HepG2 (cell line): ENCODE measurements around the gene C20orf96. TPM values are rescaled to one million over a fixed set of nuclear protein-coding genes. Genes with fewer than 3 reads are reported as not detected.

Source experiments
- ATF4 ChIP-seq, 2 experiments: fragments of 450-650 bp in 1 of 2; sonication (generic) in 1 of 2; formaldehyde crosslinking; IDR thresholded peaks; 2 replicates each; pipeline versions ENCODE4 v1.5.0 to v1.8.0; 2020 to 2022; ENCODE audit warnings: mild to moderate bottlenecking in 1 of 2, missing genetic modification reagents in 1 of 2
- CREBL2 ChIP-seq: sonication (generic); formaldehyde crosslinking; IDR thresholded peaks from 2 replicates; pipeline ENCODE4 v1.8.1; 2023; ENCODE audit warnings: missing genetic modification reagents, mild to moderate bottlenecking, borderline replicate concordance
- HNRNPUL1 ChIP-seq: fragments of 200-400 bp; formaldehyde crosslinking; IDR thresholded peaks from 2 replicates; pipeline ENCODE4 v1.6.1; 2017; ENCODE audit warnings: low read depth, mild to moderate bottlenecking, low read length, moderate library complexity
- HOXD1 ChIP-seq: sonication (generic); formaldehyde crosslinking; IDR thresholded peaks from 2 replicates; pipeline ENCODE4 v1.5.0; 2020; ENCODE audit warnings: missing genetic modification reagents
- MATR3 ChIP-seq: sonication (generic); formaldehyde crosslinking; IDR thresholded peaks from 2 replicates; pipeline ENCODE4 v1.4.0; 2020; ENCODE audit warnings: missing genetic modification reagents
- RAD51 ChIP-seq: fragments of 450-650 bp; IDR thresholded peaks from 2 replicates; pipeline ENCODE4 v1.6.1; 2016; ENCODE audit warnings: borderline replicate concordance
- THYN1 ChIP-seq: sonication (generic); formaldehyde crosslinking; IDR thresholded peaks from 2 replicates; pipeline ENCODE4 v1.8.1; 2023; ENCODE audit warnings: low read depth, mild to moderate bottlenecking, moderate library complexity, missing genetic modification reagents, borderline replicate concordance
- ZBTB3 ChIP-seq: sonication (generic); formaldehyde crosslinking; IDR thresholded peaks from 2 replicates; pipeline ENCODE4 v1.4.0; 2020; ENCODE audit warnings: low read depth, mild to moderate bottlenecking, moderate library complexity, missing genetic modification reagents, borderline replicate concordance
- ZBTB4 ChIP-seq: sonication (generic); formaldehyde crosslinking; IDR thresholded peaks from 2 replicates; pipeline ENCODE4 v1.4.0; 2020; ENCODE audit warnings: missing genetic modification reagents, mild to moderate bottlenecking, borderline replicate concordance
- ZFP41 ChIP-seq: sonication (generic); formaldehyde crosslinking; IDR thresholded peaks from 2 replicates; pipeline ENCODE4 v1.4.0; 2020; ENCODE audit warnings: mild to moderate bottlenecking, missing genetic modification reagents, borderline replicate concordance
- ZFP90 ChIP-seq: sonication (generic); formaldehyde crosslinking; IDR thresholded peaks from 2 replicates; pipeline ENCODE4 v1.8.0; 2022; ENCODE audit warnings: missing genetic modification reagents, mild to moderate bottlenecking, inconsistent platforms, borderline replicate concordance
- ZNF562 ChIP-seq: sonication (generic); formaldehyde crosslinking; IDR thresholded peaks from 2 replicates; pipeline ENCODE4 v1.8.0; 2022; ENCODE audit warnings: missing genetic modification reagents, borderline replicate concordance
- ZNF646 ChIP-seq: sonication (generic); formaldehyde crosslinking; IDR thresholded peaks from 2 replicates; pipeline ENCODE4 v1.9.0; 2021; ENCODE audit warnings: mild to moderate bottlenecking, missing genetic modification reagents
- ZNF674 ChIP-seq: sonication (generic); formaldehyde crosslinking; IDR thresholded peaks from 2 replicates; pipeline ENCODE4 v1.5.0; 2020; ENCODE audit warnings: low read depth, mild to moderate bottlenecking, missing genetic modification reagents
- ZNF773 ChIP-seq: sonication (generic); formaldehyde crosslinking; IDR thresholded peaks from 2 replicates; pipeline ENCODE4 v1.4.0; 2020; ENCODE audit warnings: missing genetic modification reagents, borderline replicate concordance
- polyA plus RNA-seq, 8 experiments: library from polyadenylated mRNA; depleted of rRNA in 3 of 8; stranded (reverse) in 7 of 8; unstranded in 1 of 8; fragments of >200 nt; fragmentation: Illumina TruSeq in 4 of 8; extraction: Trizol in 4 of 8; gene quantifications; 2 replicates each; pipeline versions ENCODE4 v1.2.1 to v1.2.3, GENCODE V29; 2011 to 2016; ENCODE audit warnings: low read depth in 4 of 8, missing spikeins in 1 of 8, mixed read lengths in 1 of 8; ENCODE audit not compliant: insufficient read depth in 1 of 8
- total RNA-seq, 5 experiments: library from RNA; depleted of rRNA; stranded (reverse); fragments of >200 nt; fragmentation: Illumina TruSeq; extraction: Trizol; gene quantifications; 2 replicates each; pipeline ENCODE4 v1.2.3, GENCODE V29; 2016; ENCODE audit warnings: low read depth in 1 of 5

The C20orf96 gene
- total and polyA plus RNA-seq, 2 of the 13 experiments (the other 11 are each of a cell fraction or from before 2014, with no cell fraction given) = 3.8 to 20.6 TPM

- no peak for TF ChIP-seq ZBTB4 (CRISPR knock-in tag)
- no peak for TF ChIP-seq MATR3 (CRISPR knock-in tag)
- TF ChIP-seq ZFP90 (CRISPR knock-in tag) = peak; percentile 89
- TF ChIP-seq HOXD1 (CRISPR knock-in tag) = peak; percentile 98
- TF ChIP-seq ZBTB3 (CRISPR knock-in tag) = no peak; the same call in 1 of the 2 replicates
- TF ChIP-seq ZNF773 (CRISPR knock-in tag) = peak; percentile 96
- TF ChIP-seq CREBL2 (CRISPR knock-in tag) = peak; percentile 65; the same call in 1 of the 2 replicates
- peak; percentile 79; the same call in 1 of the 2 replicates for TF ChIP-seq ZFP41 (CRISPR knock-in tag)
- TF ChIP-seq ZNF562 (CRISPR knock-in tag) = peak; percentile 61; the same call in 1 of the 2 replicates
- peak; percentile 15; the same call in 1 of the 2 replicates for TF ChIP-seq THYN1 (CRISPR knock-in tag)
- TF ChIP-seq ZNF674 (CRISPR knock-in tag) = peak; percentile 66; the same call in 1 of the 2 replicates
- peak in 1 of 2 experiments; percentile 86; a peak in 2 of 4 replicates for TF ChIP-seq ATF4 (CRISPR knock-in tag; IDR thresholded peaks at IDR 0.05)
- TF ChIP-seq HNRNPUL1 = peak; percentile 32; the same call in 1 of the 2 replicates
- peak; percentile 5; the same call in 1 of the 2 replicates for TF ChIP-seq ZNF646 (CRISPR knock-in tag)
- no peak for TF ChIP-seq RAD51
Measured at GRCh38 chr20:324177-325044, 33.9 kb upstream of the C20orf96 start (continued).
